Mesodermal cell (in vitro differentiated cells): ENCODE data around the gene WDR45B.
"Not testable (repeated sequence)": the region's sequence is repeated elsewhere in the genome, so short reads cannot be mapped to it uniquely, and the experiment has no call there.

Experiments used
- H3K27ac ChIP-seq: 2 replicates; pipeline ENCODE4 v1.7.0; 2013; ENCODE audit warnings: mild to moderate bottlenecking, low read depth, low read length, moderate library complexity; ENCODE audit not compliant: severe bottlenecking
- H3K36me3 ChIP-seq: 2 replicates; pipeline ENCODE4 v1.7.1; 2013; ENCODE audit warnings: mild to moderate bottlenecking, low read length, moderate library complexity; ENCODE audit not compliant: control insufficient read depth, insufficient read depth
- H3K4me1 ChIP-seq: one replicate; pipeline ENCODE4 v1.7.1; 2013; ENCODE audit warnings: mild to moderate bottlenecking, low read length; ENCODE audit not compliant: insufficient read depth, control insufficient read depth, poor library complexity, severe bottlenecking
- H3K4me3 ChIP-seq: 2 replicates; pipeline ENCODE4 v1.7.0; 2013; ENCODE audit warnings: low read length, control low read depth, mild to moderate bottlenecking; ENCODE audit not compliant: insufficient read depth, poor library complexity, severe bottlenecking; ENCODE audit errors: extremely low read depth
- H3K9me3 ChIP-seq: 2 replicates; pipeline ENCODE4 v1.7.1; 2013; ENCODE audit warnings: mild to moderate bottlenecking, low read length, moderate library complexity; ENCODE audit not compliant: control insufficient read depth
- WGBS, 2 experiments: methylation state at CpG; one replicate each; pipeline ENCODE4 v1.1.5; 2013; ENCODE audit warnings: missing lambda C conversion rate in 2 of 2; ENCODE audit not compliant: insufficient coverage in 2 of 2; 5-methylcytosine and 5-hydroxymethylcytosine counted together

Gene WDR45B

DNA sequence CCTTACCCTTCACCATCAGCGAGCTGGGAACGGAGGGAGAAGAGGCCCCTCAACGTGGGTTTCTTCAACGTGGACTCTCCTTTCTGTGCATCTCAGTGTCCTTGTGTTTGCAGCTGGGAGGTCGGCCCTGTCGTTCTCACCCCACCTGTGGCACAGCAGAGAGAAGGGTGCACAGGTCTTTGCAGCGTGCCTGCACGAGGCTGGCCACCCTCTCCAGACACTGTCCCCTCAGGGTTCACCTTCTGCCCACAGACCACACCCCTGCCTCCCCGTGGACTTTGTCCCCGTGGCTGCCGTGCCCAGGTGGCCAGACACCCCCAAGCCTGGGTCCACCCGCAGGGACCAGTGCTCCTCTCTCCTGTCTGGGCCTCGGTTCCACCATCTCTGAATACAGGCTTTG lies 7.3 kb upstream of the WDR45B start:
- H3K9me3 ChIP-seq: no peaks in the 10 kb centered on the region
- H3K4me1 ChIP-seq: no peaks in the 10 kb centered on the region
- H3K4me3 ChIP-seq: no peak overlapping the region
- no peak overlapping the region for H3K27ac ChIP-seq
- no peaks in the 10 kb centered on the region for H3K36me3 ChIP-seq
- 80 to 90% methylated on average over 6 to 12 of the region's 13 CpGs for WGBS, 2 experiments

DNA sequence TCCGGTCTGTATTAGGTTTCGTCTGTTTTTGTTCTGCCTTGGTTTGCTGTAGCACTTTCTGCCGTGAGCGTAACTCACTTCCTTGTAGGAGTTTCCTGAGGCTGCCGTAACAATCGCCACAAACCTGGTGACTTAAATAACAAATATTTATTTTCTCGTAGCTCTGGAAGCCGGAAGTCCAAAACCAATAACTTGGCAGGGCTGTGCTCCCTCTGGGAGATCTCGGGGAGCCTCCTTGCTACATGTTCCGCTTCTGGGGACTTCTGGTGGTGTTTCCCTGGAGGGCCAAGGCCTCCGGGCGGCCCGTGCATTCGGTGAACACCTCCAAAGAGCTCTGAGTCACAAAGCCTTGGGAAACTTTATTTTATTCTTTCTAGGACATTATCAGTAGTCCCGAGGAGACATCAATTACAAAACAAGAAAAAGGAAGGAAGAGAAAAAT lies 6.8 kb upstream of the WDR45B start:
- Histone ChIP-seq H3K4me3 (no peak overlapping the region), H3K27ac (no peak overlapping the region), H3K9me3 (no peaks in the 10 kb centered on the region), H3K36me3 (no peaks in the 10 kb centered on the region), H3K4me1 (no peaks in the 10 kb centered on the region)
- 94 to 96% methylated on average over 10 to 12 of the region's 15 CpGs for WGBS, 2 experiments

DNA sequence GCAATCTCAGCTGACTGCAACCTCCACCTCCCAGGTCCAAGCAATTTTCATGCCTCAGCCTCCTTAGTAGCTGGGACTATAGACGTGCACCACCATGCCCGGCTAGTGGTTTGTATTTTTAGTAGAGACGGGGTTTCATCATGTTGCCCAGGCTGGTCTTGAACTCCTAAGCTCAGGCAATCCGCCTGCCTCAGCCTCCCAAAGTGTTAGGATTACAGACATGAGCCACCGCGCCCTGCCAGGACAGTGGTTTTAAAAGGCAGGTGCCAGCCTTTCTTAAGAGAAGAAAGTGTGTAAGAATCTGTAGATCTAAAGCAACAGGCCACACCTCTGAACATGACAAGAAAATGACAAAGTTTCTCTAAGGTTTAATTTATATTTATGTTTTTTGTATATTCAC lies 6.4 kb upstream of the WDR45B start:
- 80 to 91% methylated on average over 6 of the region's 6 CpGs for WGBS, 2 experiments
- H3K27ac ChIP-seq, H3K36me3 ChIP-seq, H3K9me3 ChIP-seq, H3K4me1 ChIP-seq, H3K4me3 ChIP-seq: not testable (repeated sequence)

DNA sequence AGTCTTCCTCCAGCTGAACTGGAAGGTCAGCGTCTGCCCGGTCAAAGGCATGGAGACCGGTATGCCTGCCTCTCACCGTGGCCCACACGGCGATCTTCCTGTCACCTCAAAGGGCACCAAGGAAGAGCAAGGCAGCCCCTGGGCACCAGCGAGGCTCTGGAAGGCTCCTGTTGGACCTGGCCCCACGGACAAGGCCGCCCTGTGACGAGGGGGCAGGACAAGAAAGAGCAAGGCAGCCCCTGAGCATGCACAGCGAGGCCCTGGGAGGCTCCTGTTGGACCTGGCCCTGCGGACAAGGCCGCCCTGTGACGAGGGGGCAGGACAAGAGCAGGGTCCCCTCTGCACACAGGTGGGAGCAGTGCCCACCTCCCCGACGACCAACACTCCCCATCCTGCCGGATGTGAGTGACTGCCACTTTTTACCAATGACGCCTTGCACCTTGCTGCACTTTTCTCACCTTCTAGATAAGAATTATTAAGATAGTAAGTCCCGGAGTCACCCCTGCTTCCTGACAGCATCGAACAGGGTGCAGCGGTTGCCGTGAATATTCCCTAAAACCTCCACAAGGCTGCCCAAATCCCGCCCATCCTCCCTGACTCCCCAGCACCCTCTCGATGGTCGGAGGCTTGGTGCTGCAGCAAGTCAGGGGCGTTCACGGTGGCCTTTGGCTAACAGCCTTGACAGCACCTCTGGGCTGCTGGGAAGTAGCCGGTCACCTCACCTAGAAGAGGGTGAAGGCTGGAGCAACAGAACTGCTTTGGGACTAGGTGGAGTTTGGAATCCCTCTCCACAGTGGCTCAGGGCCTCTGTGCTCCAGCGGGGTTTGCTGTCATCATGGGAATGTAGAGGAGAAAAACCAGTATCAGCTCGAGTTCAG lies 5.6 kb upstream of the WDR45B start:
- Histone ChIP-seq H3K4me1 (no peaks in the 10 kb centered on the region), H3K4me3 (no peak overlapping the region), H3K27ac (no peak overlapping the region), H3K9me3 (no peaks in the 10 kb centered on the region), H3K36me3 (no peaks in the 10 kb centered on the region)
- WGBS, 2 experiments: 88 to 90% methylated on average over 24 to 30 of the region's 30 CpGs

DNA sequence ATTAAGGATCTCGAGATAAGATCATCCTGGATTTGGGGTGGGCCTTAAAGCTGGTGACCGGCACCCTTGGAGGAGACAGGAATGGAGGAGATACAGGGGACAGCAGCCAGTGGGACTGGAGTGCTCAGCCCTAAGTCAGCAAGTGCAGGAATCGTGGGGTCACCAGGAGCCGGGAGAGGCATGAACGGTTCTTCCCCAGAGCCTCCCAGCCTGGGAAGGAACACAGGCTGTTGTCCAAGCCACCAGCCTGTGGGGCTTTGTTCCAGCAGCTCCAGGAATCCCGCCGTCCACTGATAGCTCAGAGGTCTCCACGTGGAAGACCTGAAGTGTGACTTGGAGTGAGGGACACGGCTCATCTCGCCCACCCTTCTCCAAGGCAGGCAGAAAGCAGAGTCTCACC lies 2.5 kb upstream of the WDR45B start:
- H3K4me1 ChIP-seq: peaks cover 3% of the 10 kb centered on the region

DNA sequence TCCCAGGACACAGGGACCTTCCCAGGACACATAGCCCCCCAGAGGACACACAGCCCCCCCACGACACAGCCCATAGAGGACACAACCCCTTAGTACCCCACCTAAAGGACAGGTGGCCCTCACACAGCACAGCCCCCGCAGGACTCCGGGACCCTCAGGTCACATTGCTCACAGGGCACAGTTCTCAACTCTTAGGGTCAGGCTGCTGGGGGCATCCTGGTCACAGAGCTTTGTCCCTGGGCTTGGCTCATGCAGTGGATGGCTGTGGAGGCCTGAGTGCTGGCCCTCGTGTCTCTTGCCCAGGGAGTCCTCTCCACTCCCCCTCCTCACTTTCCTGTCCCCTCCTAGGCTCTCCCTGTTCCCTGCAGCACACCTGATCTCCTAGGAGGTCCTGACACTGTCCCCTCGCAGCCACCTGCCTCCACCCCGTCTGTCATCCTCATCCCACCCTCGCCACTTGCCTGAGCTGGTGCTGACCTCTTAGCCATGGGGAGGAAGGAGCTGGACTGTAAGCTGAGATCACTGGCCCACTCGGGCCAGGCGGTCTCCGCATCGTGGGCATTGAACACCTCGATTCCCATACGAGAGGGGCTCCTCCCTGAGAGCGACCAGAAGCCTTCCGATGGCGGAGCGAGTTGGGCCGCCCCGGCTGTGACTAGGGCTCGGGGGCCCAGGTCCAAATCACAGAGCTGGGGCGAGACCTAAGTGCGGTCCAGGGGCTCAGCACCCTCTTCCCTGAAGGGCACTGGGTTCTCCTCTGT lies 1.4 kb upstream of the WDR45B start:
- peaks cover 4% of the 10 kb centered on the region for H3K36me3 ChIP-seq
- no peak overlapping the region for H3K4me3 ChIP-seq
- WGBS, 2 experiments: 92 to 94% methylated on average over 19 of the region's 22 CpGs

More for the DNA sequence above, 2.5 kb upstream of the WDR45B start:
- Histone ChIP-seq H3K27ac (no peak overlapping the region), H3K36me3 (no peaks in the 10 kb centered on the region), H3K4me3 (no peak overlapping the region), H3K9me3 (no peaks in the 10 kb centered on the region)
- WGBS, 2 experiments: 89 to 90% methylated on average over 7 to 8 of the region's 10 CpGs

DNA sequence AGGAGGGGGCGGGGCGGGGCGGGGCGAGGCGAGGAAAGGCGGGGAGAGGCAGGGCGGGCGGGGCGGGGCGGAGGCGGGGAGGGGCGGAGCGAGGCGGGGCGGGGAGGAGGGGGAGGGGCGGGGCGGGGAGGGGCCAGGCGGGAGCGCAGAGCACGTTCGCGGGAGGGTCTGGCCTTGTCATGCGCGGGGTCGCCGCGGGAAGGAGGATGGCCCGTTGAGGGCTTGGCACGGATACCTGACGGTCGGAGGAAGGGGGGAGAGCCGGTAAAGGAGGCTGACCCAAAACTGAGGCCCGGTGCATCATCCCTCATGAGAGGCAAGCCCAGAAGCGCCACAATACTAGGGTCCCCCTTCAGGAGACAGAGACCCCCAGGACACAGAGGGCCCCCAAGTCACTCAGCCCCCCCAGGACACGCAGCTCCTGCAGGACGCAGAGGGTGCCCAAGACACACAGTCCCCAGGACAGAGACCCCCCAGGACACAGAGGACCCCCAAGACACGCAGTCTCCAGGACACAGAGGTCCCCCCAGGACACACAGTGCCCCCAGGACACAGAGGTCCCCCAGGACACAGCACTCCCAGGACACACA lies 593 bp upstream of the WDR45B start:
- Histone ChIP-seq H3K27ac (no peak overlapping the region), H3K9me3 (no peaks in the 10 kb centered on the region), H3K36me3 (peaks cover 12% of the 10 kb centered on the region), H3K4me1 (peaks cover 3% of the 10 kb centered on the region), H3K4me3 (peak overlapping the region; percentile 31)
- WGBS, 2 experiments: 0 to 9% methylated on average over 13 to 15 of the region's 37 CpGs

More for the DNA sequence above, 1.4 kb upstream of the WDR45B start:
- Histone ChIP-seq H3K27ac (no peak overlapping the region), H3K4me1 (peaks cover 3% of the 10 kb centered on the region), H3K9me3 (no peaks in the 10 kb centered on the region)

DNA sequence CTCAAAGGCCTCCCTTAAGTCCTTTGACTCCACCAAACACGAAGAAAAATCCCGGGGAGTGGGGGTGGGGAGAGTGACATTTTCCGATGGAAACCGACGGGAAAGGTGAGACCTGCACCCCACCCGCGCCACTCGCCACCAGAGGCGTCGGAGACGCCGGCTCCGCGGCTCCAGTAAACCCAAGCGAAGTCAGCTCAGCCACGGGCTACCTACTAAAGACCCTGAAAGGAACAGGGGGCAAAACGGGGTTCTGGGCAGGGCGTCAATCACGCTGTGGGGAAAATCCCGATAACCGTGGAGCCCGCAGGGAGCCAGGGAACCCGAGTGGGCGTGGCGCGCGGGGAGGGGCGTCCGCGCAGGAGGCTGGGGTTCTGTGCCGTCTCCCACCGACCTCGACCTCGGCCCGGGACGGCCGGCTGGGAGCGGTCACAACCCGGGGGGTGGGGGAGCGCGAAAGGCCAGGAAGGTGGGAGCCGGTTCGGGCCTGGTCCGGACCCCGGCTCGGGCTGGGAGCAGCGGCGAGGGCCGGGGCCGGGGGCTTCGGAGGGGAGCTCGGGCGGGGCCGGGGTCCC lies 565 bp downstream of the WDR45B start:
- H3K36me3 ChIP-seq: peaks cover 24% of the 10 kb centered on the region
- H3K4me3 ChIP-seq: peak overlapping the region; percentile 97
- H3K4me1 ChIP-seq: peaks cover 3% of the 10 kb centered on the region
- 0% methylated on average over 36 to 42 of the region's 54 CpGs for WGBS, 2 experiments
- H3K9me3 ChIP-seq: no peaks in the 10 kb centered on the region
- peak overlapping the region; percentile 91 for H3K27ac ChIP-seq

DNA sequence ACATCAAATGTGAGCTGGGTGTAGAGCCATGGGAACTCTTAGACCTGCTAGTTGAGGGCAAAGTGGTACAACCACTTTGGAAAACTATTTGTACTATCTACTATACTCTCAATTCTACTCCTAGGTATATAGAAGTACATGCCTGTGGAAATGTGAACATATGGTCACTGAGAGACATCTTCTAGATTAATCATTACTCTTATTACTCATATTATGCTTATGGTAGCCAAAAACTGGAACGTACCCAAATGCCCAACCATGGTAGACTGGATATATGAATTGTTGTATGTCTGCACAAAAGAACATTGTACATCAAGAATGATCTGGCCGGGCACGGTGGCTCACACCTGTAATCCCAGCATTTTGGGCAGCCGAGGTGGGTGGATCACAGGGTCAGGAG lies 2.7 kb downstream of the WDR45B start:
- Histone ChIP-seq H3K27ac (no peak overlapping the region), H3K9me3 (no peaks in the 10 kb centered on the region), H3K4me3 (no peak overlapping the region), H3K4me1 (peaks cover 3% of the 10 kb centered on the region), H3K36me3 (peaks cover 42% of the 10 kb centered on the region)
- WGBS, 2 experiments: 93 to 97% methylated on average over 3 to 4 of the region's 4 CpGs

DNA sequence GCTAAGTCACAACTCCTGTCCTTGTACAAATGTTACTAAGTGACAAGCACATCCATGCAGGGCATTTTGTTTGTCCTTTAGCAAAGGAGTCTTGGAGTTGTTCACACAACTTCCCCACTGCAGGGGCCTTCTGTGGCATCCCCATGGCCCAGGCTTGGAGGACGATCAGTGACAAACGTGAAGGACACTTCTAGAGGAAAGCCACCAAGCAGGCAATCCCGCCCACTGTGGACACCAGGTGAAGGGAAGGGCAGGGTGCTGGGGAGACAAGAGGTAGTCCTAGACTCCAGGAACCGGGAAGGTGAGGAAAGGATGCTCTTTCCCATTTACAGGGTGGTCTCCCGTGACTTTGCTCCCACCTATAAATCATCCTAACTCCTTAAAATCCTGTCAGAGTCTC lies 4.1 kb downstream of the WDR45B start:
- Histone ChIP-seq H3K4me1 (peaks cover 3% of the 10 kb centered on the region), H3K4me3 (no peak overlapping the region), H3K36me3 (peaks cover 56% of the 10 kb centered on the region), H3K9me3 (no peaks in the 10 kb centered on the region), H3K27ac (no peak overlapping the region)
- 94 to 95% methylated on average over 5 of the region's 5 CpGs for WGBS, 2 experiments
